Breast epithelium (tissue), 4 donors: ENCODE results near the gene TEP1. TPM values are rescaled to one million over a fixed set of nuclear protein-coding genes. Genes with fewer than 3 reads are reported as not detected.
A peak's percentile ranks its signal among the peaks of the same experiment; 100 is the strongest.

Source experiments
- DNase-seq, 2 donors: peaks; one replicate each; pipeline ENCODE4 v3.0.0-alpha.2; 2019; ENCODE audit warnings: low spot score in 2 of 2
- H3K27ac ChIP-seq, 2 donors: fragments of 200-600 bp; sonication (generic) in 1 of 2; one replicate each; pipeline ENCODE4 v1.5.1; 2016 to 2019; ENCODE audit warnings: mild to moderate bottlenecking in 1 of 2
- H3K27me3 ChIP-seq, 2 donors: fragments of 200-600 bp; sonication (generic) in 1 of 2; one replicate each; pipeline versions ENCODE4 v1.5.1 to v1.6.0; 2017 to 2019; ENCODE audit warnings: control low read depth in 1 of 2, mild to moderate bottlenecking in 1 of 2
- H3K36me3 ChIP-seq: fragments of 200-600 bp; one replicate; pipeline ENCODE4 v1.5.1; 2019
- H3K4me1 ChIP-seq, 2 donors: fragments of 200-600 bp; sonication (generic); one replicate each; pipeline ENCODE4 v1.5.1; 2016 to 2019; ENCODE audit warnings: control low read depth in 1 of 2
- H3K4me3 ChIP-seq, 3 donors: fragments of 200-600 bp; sonication (generic); 1 replicate in 2 of 3; 2 replicates in 1 of 3; pipeline ENCODE4 v1.5.1; 2016 to 2019; ENCODE audit warnings: mild to moderate bottlenecking in 3 of 3, moderate library complexity in 2 of 3
- H3K9me3 ChIP-seq, 2 donors: fragments of 200-600 bp; sonication (generic) in 1 of 2; one replicate each; pipeline ENCODE4 v1.5.1; 2016 to 2019; ENCODE audit warnings: control low read depth in 1 of 2
- POLR2A ChIP-seq: fragments of 450-650 bp; IDR thresholded peaks from one replicate; pipeline ENCODE4 v1.6.1; 2016; ENCODE audit warnings: antibody characterized with exemption, mild to moderate bottlenecking, moderate library complexity
- POLR2AphosphoS5 ChIP-seq, 3 donors: sonication (generic); formaldehyde crosslinking; IDR thresholded peaks; one replicate each; pipeline ENCODE4 v1.6.1; 2017; ENCODE audit warnings: antibody characterized with exemption in 3 of 3
- intact Hi-C: fragments of 100-400 bp; cut with DNase I; formaldehyde crosslinking; loops from one replicate; pipeline ENCODE4 v1.15.1; 2023; ENCODE audit warnings: low total_unique reads
- total RNA-seq, 3 donors: library from RNA; depleted of rRNA; stranded (reverse); fragments of >200 nt; gene quantifications; one replicate each; pipeline ENCODE4 v1.1.0, GENCODE V29; 2016
- TF ChIP-seq, protein P1 (sequence below), 3 donors: fragments of 450-650 bp; IDR thresholded peaks; one replicate each; pipeline ENCODE4 v1.5.1; 2016 to 2017; ENCODE audit warnings: antibody characterized with exemption in 3 of 3, mild to moderate bottlenecking in 3 of 3, moderate library complexity in 3 of 3

Gene TEP1
- total RNA-seq, 3 donors from 2014 or later: 21.3 to 34.5 (median 27.2) TPM

DNA sequence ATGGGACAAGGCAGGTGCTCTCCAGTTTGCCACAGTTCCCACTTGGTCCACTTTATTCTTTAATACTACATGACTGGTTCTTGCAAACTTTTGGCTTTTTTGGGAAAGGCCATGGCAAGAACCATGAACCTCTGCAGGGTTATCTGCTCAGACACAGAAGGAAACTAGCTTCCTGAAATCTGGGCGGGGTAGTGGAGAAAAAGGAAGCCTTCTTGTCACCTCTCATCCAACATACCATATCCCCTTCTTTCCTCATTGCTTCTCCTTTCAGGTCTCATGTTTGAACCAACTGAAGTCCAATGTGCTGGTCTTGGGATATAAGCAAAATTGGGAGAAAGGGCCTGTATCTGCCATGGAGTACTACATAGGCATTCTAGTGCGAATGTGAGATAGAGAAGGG, 28.2 kb upstream of the TEP1 start:
- intact Hi-C loops: no loop called here

DNA sequence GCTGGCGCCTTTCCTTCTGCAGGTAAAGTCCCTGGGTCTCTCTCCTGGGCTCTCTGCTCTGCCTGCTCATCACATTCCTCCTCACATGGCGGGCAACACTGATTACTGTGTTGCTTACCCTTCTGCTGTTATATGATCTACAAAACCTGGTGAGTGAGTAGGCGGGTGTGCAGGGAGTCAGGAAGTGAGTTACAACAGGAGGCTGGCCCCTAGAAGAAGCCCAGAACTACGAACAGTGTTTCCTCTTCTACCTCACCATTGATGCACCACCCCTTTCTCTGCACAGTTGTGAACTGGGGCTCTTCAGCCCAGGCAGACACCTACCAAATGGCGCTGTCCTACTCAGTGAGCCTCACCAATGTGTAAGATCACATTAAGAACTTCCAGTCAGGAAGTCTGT, 27.6 kb upstream of the TEP1 start:
- intact Hi-C loops: no loop called here
- no peak for DNase-seq
- no peaks in the 10 kb centered on the region for H3K9me3 ChIP-seq
- H3K27me3 ChIP-seq: no peaks in the 10 kb centered on the region
- no peak overlapping the region for H3K4me3 ChIP-seq
- no peaks in the 10 kb centered on the region for H3K4me1 ChIP-seq
- TF ChIP-seq POLR2A (no peak), POLR2AphosphoS5 (IDR thresholded peaks at IDR 0.05) (no peak)
- TF ChIP-seq, protein P1, sequence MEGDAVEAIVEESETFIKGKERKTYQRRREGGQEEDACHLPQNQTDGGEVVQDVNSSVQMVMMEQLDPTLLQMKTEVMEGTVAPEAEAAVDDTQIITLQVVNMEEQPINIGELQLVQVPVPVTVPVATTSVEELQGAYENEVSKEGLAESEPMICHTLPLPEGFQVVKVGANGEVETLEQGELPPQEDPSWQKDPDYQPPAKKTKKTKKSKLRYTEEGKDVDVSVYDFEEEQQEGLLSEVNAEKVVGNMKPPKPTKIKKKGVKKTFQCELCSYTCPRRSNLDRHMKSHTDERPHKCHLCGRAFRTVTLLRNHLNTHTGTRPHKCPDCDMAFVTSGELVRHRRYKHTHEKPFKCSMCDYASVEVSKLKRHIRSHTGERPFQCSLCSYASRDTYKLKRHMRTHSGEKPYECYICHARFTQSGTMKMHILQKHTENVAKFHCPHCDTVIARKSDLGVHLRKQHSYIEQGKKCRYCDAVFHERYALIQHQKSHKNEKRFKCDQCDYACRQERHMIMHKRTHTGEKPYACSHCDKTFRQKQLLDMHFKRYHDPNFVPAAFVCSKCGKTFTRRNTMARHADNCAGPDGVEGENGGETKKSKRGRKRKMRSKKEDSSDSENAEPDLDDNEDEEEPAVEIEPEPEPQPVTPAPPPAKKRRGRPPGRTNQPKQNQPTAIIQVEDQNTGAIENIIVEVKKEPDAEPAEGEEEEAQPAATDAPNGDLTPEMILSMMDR (IDR thresholded peaks at IDR 0.05): no peak
- H3K36me3 ChIP-seq: no peaks in the 10 kb centered on the region
- H3K27ac ChIP-seq: no peak overlapping the region

More for the DNA sequence above, 28.2 kb upstream of the TEP1 start:
- Histone ChIP-seq H3K27ac (no peak overlapping the region), H3K9me3 (no peaks in the 10 kb centered on the region), H3K27me3 (no peaks in the 10 kb centered on the region), H3K4me1 (no peaks in the 10 kb centered on the region), H3K4me3 (no peak overlapping the region), H3K36me3 (no peaks in the 10 kb centered on the region)
- no peak for DNase-seq
- TF ChIP-seq POLR2AphosphoS5 (IDR thresholded peaks at IDR 0.05): no peak
- TF ChIP-seq, protein P1 (IDR thresholded peaks at IDR 0.05): no peak
- TF ChIP-seq POLR2A: no peak

DNA sequence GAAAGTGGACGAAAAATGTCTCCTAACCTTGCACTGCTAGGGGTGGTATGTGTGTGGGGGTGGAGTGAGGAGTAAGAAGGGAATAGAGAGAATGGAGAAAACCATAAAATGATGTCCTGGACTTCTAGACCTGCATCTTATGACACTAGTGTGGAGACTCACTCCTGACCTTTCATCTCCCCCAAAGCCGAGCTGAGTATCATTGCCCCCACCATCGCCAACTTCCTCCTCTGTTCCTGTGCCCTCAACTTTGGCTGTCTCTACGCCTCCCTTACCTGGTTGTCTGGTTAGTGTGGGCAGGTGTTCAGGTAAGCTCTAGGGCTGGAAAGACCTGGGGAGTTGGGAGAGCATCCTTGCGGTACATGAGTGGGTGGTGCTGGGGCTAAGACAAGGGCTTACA, 27.2 kb upstream of the TEP1 start:
- no peaks in the 10 kb centered on the region for H3K27me3 ChIP-seq
- intact Hi-C loops: no loop called here
- H3K4me1 ChIP-seq: no peaks in the 10 kb centered on the region
- DNase-seq: no peak
- no peaks in the 10 kb centered on the region for H3K9me3 ChIP-seq
- H3K4me3 ChIP-seq: no peak overlapping the region
- no peaks in the 10 kb centered on the region for H3K36me3 ChIP-seq
- no peak overlapping the region for H3K27ac ChIP-seq
- TF ChIP-seq POLR2A: no peak
- TF ChIP-seq, protein P1 (IDR thresholded peaks at IDR 0.05): no peak
- TF ChIP-seq POLR2AphosphoS5 (IDR thresholded peaks at IDR 0.05): no peak

DNA sequence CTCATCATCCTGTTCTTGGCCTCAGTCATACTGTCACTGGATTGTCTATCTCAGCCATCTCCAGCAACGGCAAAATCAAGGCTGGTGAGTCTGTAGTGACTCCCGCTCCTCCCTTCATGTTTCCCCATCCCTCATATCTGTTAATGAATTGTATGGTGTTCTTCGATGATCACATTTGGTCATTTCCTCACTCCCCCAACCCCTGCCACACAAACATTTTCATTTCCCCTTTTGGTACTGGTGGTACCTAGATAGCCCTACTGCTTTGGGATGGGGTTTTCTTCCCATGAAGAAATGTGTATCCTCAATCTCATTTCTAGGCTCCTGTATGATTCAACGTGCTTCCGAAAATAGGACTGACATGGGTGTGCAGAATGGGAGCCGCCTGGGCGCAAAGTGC, 25.4 kb upstream of the TEP1 start:
- Histone ChIP-seq H3K4me1 (no peaks in the 10 kb centered on the region), H3K9me3 (no peaks in the 10 kb centered on the region), H3K27ac (no peak overlapping the region), H3K4me3 (no peak overlapping the region), H3K27me3 (no peaks in the 10 kb centered on the region), H3K36me3 (no peaks in the 10 kb centered on the region)
- TF ChIP-seq POLR2A (no peak), POLR2AphosphoS5 (IDR thresholded peaks at IDR 0.05) (no peak)
- TF ChIP-seq, protein P1 (IDR thresholded peaks at IDR 0.05): no peak
- DNase-seq: no peak
- intact Hi-C loops: no loop called here

DNA sequence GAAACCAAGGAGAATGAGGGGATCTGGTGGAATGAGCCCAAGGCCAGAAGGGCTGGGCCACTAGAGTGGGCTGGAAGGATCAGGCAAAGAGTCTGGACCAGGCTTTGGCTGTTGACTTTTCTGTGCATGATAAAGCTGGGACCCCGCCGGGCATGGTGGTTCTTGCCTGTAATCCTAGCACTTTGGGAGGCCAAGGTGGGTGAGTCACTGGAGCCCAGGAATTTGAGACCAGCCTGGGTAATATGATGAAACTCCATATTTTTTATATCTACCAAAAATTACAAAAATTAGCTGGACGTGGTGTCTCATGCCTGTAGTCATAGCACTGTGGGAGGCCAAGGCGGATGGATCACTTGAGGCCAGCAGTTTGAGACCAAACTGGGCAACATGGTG, 23.1 kb upstream of the TEP1 start:
- H3K27ac ChIP-seq: peak overlapping the region in 1 of 2 donors; percentile 66
- H3K4me1 ChIP-seq: no peaks in the 10 kb centered on the region
- H3K36me3 ChIP-seq: no peaks in the 10 kb centered on the region
- no peaks in the 10 kb centered on the region for H3K9me3 ChIP-seq
- H3K27me3 ChIP-seq: no peaks in the 10 kb centered on the region
- intact Hi-C loops: no loop called here
- DNase-seq: no peak
- no peak for TF ChIP-seq POLR2A
- TF ChIP-seq, protein P1 (IDR thresholded peaks at IDR 0.05): no peak
- TF ChIP-seq POLR2AphosphoS5 (IDR thresholded peaks at IDR 0.05): no peak
- H3K4me3 ChIP-seq: no peak overlapping the region
